Osteocyte (in vitro differentiated cells): Measurements from ENCODE around the gene CDKN2B-AS1. TPM values are rescaled to one million over a fixed set of nuclear protein-coding genes. Genes with fewer than 3 reads are reported as not detected.
A peak's percentile ranks its signal among the peaks of the same experiment; 100 is the strongest.

ENCODE experiments used
- DNase-seq: peaks from one replicate; pipeline ENCODE4 v3.0.0; 2021; ENCODE audit warnings: mixed read lengths; ENCODE audit not compliant: unreplicated experiment; ENCODE audit errors: extremely low spot score
- H3K27ac Mint-ChIP-seq: one replicate; pipeline ENCODE4 v1.8.0; 2021; ENCODE audit warnings: mild to moderate bottlenecking, mixed read lengths; ENCODE audit not compliant: unreplicated experiment
- H3K27me3 Mint-ChIP-seq: one replicate; pipeline ENCODE4 v1.8.0; 2021; ENCODE audit warnings: mixed read lengths; ENCODE audit not compliant: unreplicated experiment
- H3K36me3 Mint-ChIP-seq: one replicate; pipeline ENCODE4 v1.8.0; 2021; ENCODE audit warnings: mixed read lengths; ENCODE audit not compliant: unreplicated experiment
- H3K4me1 Mint-ChIP-seq: one replicate; pipeline ENCODE4 v1.8.0; 2021; ENCODE audit warnings: mixed read lengths; ENCODE audit not compliant: unreplicated experiment
- H3K4me3 Mint-ChIP-seq: one replicate; pipeline ENCODE4 v1.8.0; 2021; ENCODE audit warnings: mild to moderate bottlenecking, moderate library complexity, mixed read lengths; ENCODE audit not compliant: unreplicated experiment
- H3K9me3 Mint-ChIP-seq: one replicate; pipeline ENCODE4 v1.8.0; 2021; ENCODE audit warnings: mixed read lengths; ENCODE audit not compliant: unreplicated experiment
- CTCF ChIP-seq: fragments of 200-600 bp; sonication (generic); IDR thresholded peaks from 2 replicates; pipeline ENCODE4 v1.5.0; 2021; ENCODE audit warnings: antibody characterized with exemption, mild to moderate bottlenecking, moderate library complexity
- total RNA-seq: library from RNA; stranded (reverse); gene quantifications from 2 replicates; pipeline ENCODE4 v1.2.1, GENCODE V29; 2021

CDKN2B-AS1 gene
- total RNA-seq, 1 donor from 2014 or later: 4.0 TPM

GRCh38 chr9:22129133-22129532 is 134.5 kb downstream of the CDKN2B-AS1 start:
- Mint-ChIP-seq H3K9me3 (no peaks in the 10 kb centered on the region), H3K4me3 (no peak overlapping the region), H3K4me1 (peaks cover 18% of the 10 kb centered on the region), H3K27ac (peak overlapping the region; percentile 68), H3K27me3 (no peaks in the 10 kb centered on the region), H3K36me3 (peaks cover 3% of the 10 kb centered on the region)
- DNase-seq: no peak
- TF ChIP-seq CTCF: no peak

GRCh38 chr9:22129633-22130032 is 135.0 kb downstream of the CDKN2B-AS1 start:
- H3K27ac Mint-ChIP-seq: peak overlapping the region; percentile 68
- peaks cover 18% of the 10 kb centered on the region for H3K4me1 Mint-ChIP-seq
- TF ChIP-seq CTCF: no peak
- DNase-seq: no peak
- no peak overlapping the region for H3K4me3 Mint-ChIP-seq
- no peaks in the 10 kb centered on the region for H3K9me3 Mint-ChIP-seq
- no peaks in the 10 kb centered on the region for H3K27me3 Mint-ChIP-seq
- no peaks in the 10 kb centered on the region for H3K36me3 Mint-ChIP-seq

- H3K27ac Mint-ChIP-seq: no peak overlapping the region
- no peak overlapping the region for H3K4me3 Mint-ChIP-seq
- H3K36me3 Mint-ChIP-seq: no peaks in the 10 kb centered on the region
- no peaks in the 10 kb centered on the region for H3K27me3 Mint-ChIP-seq
- TF ChIP-seq CTCF: no peak
- H3K4me1 Mint-ChIP-seq: peaks cover 21% of the 10 kb centered on the region
- DNase-seq: no peak
- H3K9me3 Mint-ChIP-seq: no peaks in the 10 kb centered on the region
Observed at GRCh38 chr9:22131817-22132216, 137.2 kb downstream of the CDKN2B-AS1 start.

GRCh38 chr9:22134390-22134789 is 139.8 kb downstream of the CDKN2B-AS1 start:
- H3K9me3 Mint-ChIP-seq: peaks cover 4% of the 10 kb centered on the region
- TF ChIP-seq CTCF: no peak
- H3K27ac Mint-ChIP-seq: no peak overlapping the region
- DNase-seq: no peak
- H3K4me3 Mint-ChIP-seq: no peak overlapping the region
- peaks cover 14% of the 10 kb centered on the region for H3K4me1 Mint-ChIP-seq
- no peaks in the 10 kb centered on the region for H3K27me3 Mint-ChIP-seq
- H3K36me3 Mint-ChIP-seq: peaks cover 3% of the 10 kb centered on the region

GRCh38 chr9:22136461-22137096 is 142.0 kb downstream of the CDKN2B-AS1 start:
- Mint-ChIP-seq H3K36me3 (peaks cover 3% of the 10 kb centered on the region), H3K27ac (no peak overlapping the region), H3K4me3 (no peak overlapping the region), H3K4me1 (peaks cover 12% of the 10 kb centered on the region), H3K27me3 (no peaks in the 10 kb centered on the region), H3K9me3 (peaks cover 4% of the 10 kb centered on the region)
- TF ChIP-seq CTCF: no peak
- no peak for DNase-seq
